GM18526 (cell line): ENCODE results near the gene CACNA1H.
"Not testable (repeated sequence)": the region's sequence is repeated elsewhere in the genome, so short reads cannot be mapped to it uniquely, and the experiment has no call there.

Source experiments
- POLR2A ChIP-seq: IDR thresholded peaks from 3 replicates; pipeline ENCODE4 v1.6.1; 2011; ENCODE audit not compliant: insufficient read length; ENCODE audit errors: extremely low read depth

The CACNA1H gene

GRCh38 chr16:1216296-1216619, 63.4 kb downstream of the CACNA1H start:
- no peak for TF ChIP-seq POLR2A

GRCh38 chr16:1216681-1217400, 63.9 kb downstream of the CACNA1H start:
- TF ChIP-seq POLR2A = no peak

GRCh38 chr16:1217526-1217925, 64.6 kb downstream of the CACNA1H start:
- TF ChIP-seq POLR2A = no peak

GRCh38 chr16:1218061-1218929, 65.4 kb downstream of the CACNA1H start:
- TF ChIP-seq POLR2A = no peak

- no peak for TF ChIP-seq POLR2A
Observed at GRCh38 chr16:1218930-1219611, 66.2 kb downstream of the CACNA1H start.

- no peak for TF ChIP-seq POLR2A
Observed at GRCh38 chr16:1220098-1220728, 67.3 kb downstream of the CACNA1H start.

- no peak for TF ChIP-seq POLR2A
Observed at GRCh38 chr16:1220841-1221627, 68.1 kb downstream of the CACNA1H start.

GRCh38 chr16:1221628-1222552, 69.0 kb downstream of the CACNA1H start:
- TF ChIP-seq POLR2A = no peak

GRCh38 chr16:1222553-1223354, 69.8 kb downstream of the CACNA1H start:
- no peak for TF ChIP-seq POLR2A

- no peak for TF ChIP-seq POLR2A
Observed at GRCh38 chr16:1223355-1224214, 70.7 kb downstream of the CACNA1H start.

GRCh38 chr16:1224558-1224957, 71.7 kb downstream of the CACNA1H start:
- TF ChIP-seq POLR2A = no peak

- no peak for TF ChIP-seq POLR2A
Observed at GRCh38 chr16:1225051-1225451, 72.1 kb downstream of the CACNA1H start, which contains the start of gene TPSG1. Gene TPSG1 (minus strand): TSS chr16:1225268. CDS start chr16:1225252, 16 bp downstream.

- not testable (repeated sequence) for TF ChIP-seq POLR2A
Observed at GRCh38 chr16:1230084-1230470, 77.2 kb downstream of the CACNA1H start, which contains the start of gene TPSB2. Gene TPSB2 (minus strand): TSS chr16:1230184. CDS start chr16:1229951, 233 bp downstream.
